ENCODE results near the gene CER1.

GRCh38 chr9:14731294-14731981 lies 8.9 kb upstream of the CER1 start:
- TF ChIP-seq POLR2AphosphoS5 (IDR thresholded peaks at IDR 0.05; ENCODE audit: low read depth, low read length), result no peak
- TF ChIP-seq POLR2A (IDR thresholded peaks at IDR 0.05; ENCODE audit: low read depth, low read length), result no peak
- TF ChIP-seq SPI1 (IDR thresholded peaks at IDR 0.05; ENCODE audit: low read depth, low read length), result no peak

Measured in GM12891 (cell line).